ENCODE measurements around the gene UPP2.

GRCh38 chr2:158131919-158132566, 30.4 kb downstream of the UPP2 start:
- TF ChIP-seq CTCF (IDR thresholded peaks at IDR 0.05), result no peak
- no peak for TF ChIP-seq POLR2A (IDR thresholded peaks at IDR 0.05)
